ENCODE measurements around the gene EIF4E1B. TPM values are rescaled to one million over a fixed set of nuclear protein-coding genes. Genes with fewer than 3 reads are reported as not detected.
A peak's percentile ranks its signal among the peaks of the same experiment; 100 is the strongest.

EIF4E1B gene
- total RNA-seq, 2 experiments from 2014 or later = not detected

DNA sequence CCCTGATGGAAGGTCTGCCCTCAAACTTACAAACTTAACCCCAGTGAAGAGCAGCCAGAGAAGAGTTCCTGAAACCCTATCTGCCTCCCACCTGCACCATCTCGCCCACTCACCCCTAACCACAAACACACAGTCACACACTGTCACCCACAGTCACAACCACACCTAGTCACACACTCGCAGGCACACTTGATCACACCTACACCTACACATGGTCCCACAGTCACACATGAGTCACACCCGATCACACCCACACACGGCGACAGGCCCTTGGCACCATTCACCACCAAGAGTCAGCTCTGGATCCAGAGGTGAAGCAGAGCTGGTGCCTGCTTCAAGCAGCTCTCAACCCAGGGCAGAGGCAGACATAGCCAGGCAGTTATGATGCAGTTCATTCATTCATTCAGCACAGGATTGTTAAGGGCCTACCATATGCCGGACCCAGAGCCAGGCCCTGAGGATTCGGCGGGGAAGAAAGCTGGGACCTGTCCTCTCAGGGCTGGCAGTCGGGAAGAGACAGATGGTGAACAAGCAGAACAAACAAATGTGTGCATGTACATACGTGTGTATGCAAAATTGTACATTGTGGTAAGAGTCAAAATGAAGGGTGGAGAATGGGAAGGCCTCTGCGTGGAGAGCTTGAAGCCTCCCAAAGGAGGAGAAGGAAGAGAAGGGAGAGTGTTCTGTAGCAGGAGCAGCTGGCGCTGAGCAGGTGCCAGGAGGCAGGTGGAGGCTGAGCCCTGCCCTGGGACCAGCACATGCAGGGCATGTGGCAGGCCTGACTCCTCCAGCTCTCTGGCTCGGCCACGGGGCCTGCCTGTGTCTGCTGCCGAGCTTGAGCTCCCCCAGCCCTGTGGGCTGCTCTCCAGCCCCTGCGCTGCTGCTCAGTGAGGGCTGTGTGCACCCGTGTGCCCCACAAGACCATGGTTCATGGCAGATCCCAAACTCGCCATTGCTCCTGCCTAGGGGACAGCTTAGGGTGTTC lies 23.2 kb downstream of the EIF4E1B start:
- Mint-ChIP-seq H3K4me1 (ENCODE audit: low read depth) (peaks cover 68% of the 10 kb centered on the region), H3K4me3 (no peak overlapping the region), H3K36me3 (peaks cover 13% of the 10 kb centered on the region), H3K27ac (peak overlapping the region; percentile 46), H3K27me3 (no peaks in the 10 kb centered on the region), H3K9me3 (no peaks in the 10 kb centered on the region)
- POLR2A ChIA-PET = no interaction called here
- peak; percentile 90 for DNase-seq
- CTCF ChIA-PET = interaction anchor here (1.2 to 1.6 kb wide), 2 partner anchors 238 to 460 kb away, joined by 3 to 4 read pairs; no protein-coding TSS in a partner anchor
- intact Hi-C loops (cut with micrococcal nuclease) = no loop called here

DNA sequence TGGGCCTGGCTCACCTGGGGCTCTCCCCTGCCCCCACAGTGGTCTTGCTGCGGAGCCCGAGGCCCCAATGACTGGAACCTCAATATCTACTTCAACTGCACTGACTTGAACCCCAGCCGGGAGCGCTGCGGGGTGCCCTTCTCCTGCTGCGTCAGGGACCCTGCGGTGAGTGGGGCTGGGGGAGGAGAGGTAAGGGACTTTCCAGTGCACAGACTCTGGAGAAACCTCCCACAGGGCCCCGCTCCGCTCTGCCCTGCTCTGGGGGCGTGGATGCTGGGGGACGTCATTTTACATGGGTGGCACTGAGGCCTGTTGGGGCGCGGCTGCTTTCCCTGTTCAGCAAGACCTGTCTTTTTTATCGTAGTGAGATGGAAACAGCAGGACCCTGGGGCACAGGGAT lies 24.4 kb downstream of the EIF4E1B start:
- intact Hi-C loops (cut with micrococcal nuclease) = loop anchor here (5.0 kb wide), 2 partner anchors 162 to 457 kb away; no protein-coding TSS in a partner anchor
- Mint-ChIP-seq H3K36me3 (peaks cover 13% of the 10 kb centered on the region), H3K9me3 (no peaks in the 10 kb centered on the region), H3K27ac (no peak overlapping the region), H3K4me1 (ENCODE audit: low read depth) (peaks cover 67% of the 10 kb centered on the region), H3K4me3 (no peak overlapping the region), H3K27me3 (no peaks in the 10 kb centered on the region)
- CTCF ChIA-PET = interaction anchor here (1.2 to 1.6 kb wide), 2 partner anchors 239 to 459 kb away, joined by 3 to 4 read pairs; no protein-coding TSS in a partner anchor
- POLR2A ChIA-PET = no interaction called here
- DNase-seq = peak; percentile 44

DNA sequence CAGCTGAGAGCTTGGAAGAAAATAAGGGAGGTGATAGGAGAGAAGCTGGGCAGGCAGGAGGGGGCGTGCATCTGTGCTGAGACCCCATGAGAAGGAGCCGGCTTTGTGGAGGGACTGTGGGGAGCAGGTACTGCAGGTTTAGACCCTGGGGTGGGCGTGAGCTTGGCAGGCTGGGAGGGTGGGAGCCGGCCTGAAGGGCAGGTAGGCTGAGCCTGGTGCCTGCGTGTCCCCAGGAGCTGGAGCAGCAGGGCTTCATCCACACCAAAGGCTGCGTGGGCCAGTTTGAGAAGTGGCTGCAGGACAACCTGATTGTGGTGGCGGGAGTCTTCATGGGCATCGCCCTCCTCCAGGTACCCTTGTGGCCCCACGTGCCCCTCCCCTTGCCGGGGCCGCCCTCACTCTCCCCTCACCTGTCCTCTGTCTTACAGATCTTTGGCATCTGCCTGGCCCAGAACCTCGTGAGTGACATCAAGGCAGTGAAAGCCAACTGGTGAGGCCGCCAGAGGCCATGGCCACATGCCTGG lies 26.1 kb downstream of the EIF4E1B start:
- Mint-ChIP-seq H3K36me3 (peaks cover 13% of the 10 kb centered on the region), H3K4me1 (ENCODE audit: low read depth) (peaks cover 61% of the 10 kb centered on the region), H3K9me3 (no peaks in the 10 kb centered on the region), H3K4me3 (no peak overlapping the region), H3K27ac (no peak overlapping the region), H3K27me3 (no peaks in the 10 kb centered on the region)
- POLR2A ChIA-PET = no interaction called here
- intact Hi-C loops (cut with micrococcal nuclease) = loop anchor here (5.0 kb wide), 2 partner anchors 161 to 456 kb away; no protein-coding TSS in a partner anchor
- no peak for DNase-seq
- CTCF ChIA-PET = interaction anchor here (0.5 to 5.3 kb wide), 9 partner anchors 9 to 860 kb away, joined by 3 to 56 read pairs (median 5); partner anchors contain the start of gene TSPAN17

DNA sequence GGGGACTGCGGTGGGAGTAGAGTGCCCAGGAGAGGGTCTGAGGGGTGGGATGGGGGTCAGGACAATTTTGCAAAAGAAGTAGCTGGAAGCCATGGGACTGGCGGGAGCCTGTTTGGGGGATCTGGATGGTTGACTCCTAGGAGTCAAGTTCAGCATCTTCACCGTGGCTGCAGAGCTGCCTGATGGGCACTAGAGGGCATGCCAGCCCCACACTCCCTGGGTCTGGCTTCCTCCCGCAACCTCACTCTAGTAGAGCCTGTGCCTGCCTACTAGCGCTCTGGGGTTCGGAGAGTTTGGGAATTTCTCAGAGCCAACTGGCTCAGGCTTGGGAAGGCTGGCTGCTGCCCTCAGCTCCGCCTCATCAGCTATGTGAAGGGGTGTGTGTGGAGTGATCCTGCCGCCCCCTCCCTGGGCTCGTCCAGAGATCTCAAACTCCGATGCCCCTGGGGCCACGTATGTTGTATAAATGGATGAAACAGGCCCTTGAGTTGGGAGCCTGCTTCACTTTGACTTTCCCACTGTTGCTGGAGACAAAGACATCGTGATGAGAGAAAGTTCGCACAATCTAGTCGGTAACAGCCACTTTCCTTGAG lies 27.6 kb downstream of the EIF4E1B start:
- H3K27ac Mint-ChIP-seq = no peak overlapping the region
- H3K36me3 Mint-ChIP-seq = peaks cover 9% of the 10 kb centered on the region
- no peaks in the 10 kb centered on the region for H3K9me3 Mint-ChIP-seq
- DNase-seq = peak; percentile 75
- CTCF ChIA-PET = interaction anchor here (0.5 to 5.3 kb wide), 19 partner anchors 11 to 929 kb away, joined by 3 to 56 read pairs (median 4); partner anchors contain the start of genes EIF4E1B, SNCB and TSPAN17
- no peak overlapping the region for H3K4me3 Mint-ChIP-seq
- no peaks in the 10 kb centered on the region for H3K27me3 Mint-ChIP-seq
- intact Hi-C loops (cut with micrococcal nuclease) = loop anchor here (2.0 to 5.0 kb wide), 3 partner anchors 159 to 454 kb away; no protein-coding TSS in a partner anchor
- POLR2A ChIA-PET = no interaction called here
- peaks cover 47% of the 10 kb centered on the region for H3K4me1 Mint-ChIP-seq (ENCODE audit: low read depth)

DNA sequence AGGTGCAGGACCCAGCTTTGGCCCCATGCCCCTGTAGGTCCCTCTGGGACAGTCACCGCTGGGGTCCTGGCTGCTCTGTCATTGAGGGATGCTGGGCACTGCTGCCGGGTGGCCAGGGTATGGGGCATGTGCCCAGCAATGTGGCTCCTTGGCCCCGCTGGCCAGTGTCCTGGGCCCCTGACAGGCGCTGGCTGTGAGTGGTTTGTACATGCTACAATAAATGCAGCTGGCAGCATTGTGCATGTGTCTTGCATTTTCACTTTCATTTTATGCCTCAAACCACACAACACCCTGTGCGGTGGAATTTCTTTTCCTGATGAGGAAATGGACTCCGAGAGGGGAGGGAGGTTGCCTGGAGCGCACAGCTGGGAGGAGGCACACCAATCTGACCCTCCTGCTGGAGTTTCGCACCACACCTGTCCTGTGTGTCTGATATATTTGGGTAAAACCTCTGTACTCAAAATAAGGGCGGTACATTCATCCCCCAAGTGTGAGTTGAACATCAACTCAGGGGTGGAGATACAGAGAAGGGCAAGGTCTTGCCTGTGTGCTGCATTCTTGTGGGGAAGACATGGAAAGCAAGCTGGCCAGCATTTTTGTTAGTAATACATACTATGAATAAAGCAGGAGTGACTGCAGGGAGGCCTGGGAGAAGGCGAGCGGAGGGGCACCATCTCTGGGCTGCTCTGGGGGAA lies 28.5 kb downstream of the EIF4E1B start:
- peaks cover 3% of the 10 kb centered on the region for H3K36me3 Mint-ChIP-seq
- no peak overlapping the region for H3K27ac Mint-ChIP-seq
- H3K9me3 Mint-ChIP-seq = no peaks in the 10 kb centered on the region
- peak; percentile 40 for DNase-seq
- ChIA-PET POLR2A (no interaction called here), CTCF (interaction anchor here (0.6 to 5.3 kb wide), 23 partner anchors 10 to 929 kb away, joined by 3 to 56 read pairs (median 8); partner anchors contain the start of genes EIF4E1B, FAF2, HK3 and SNCB)
- intact Hi-C loops (cut with micrococcal nuclease) = loop anchor here (2.0 to 5.0 kb wide), 3 partner anchors 158 to 453 kb away; no protein-coding TSS in a partner anchor
- peaks cover under 1% of the 10 kb centered on the region for H3K27me3 Mint-ChIP-seq
- H3K4me3 Mint-ChIP-seq = peak overlapping the region; percentile 11
- H3K4me1 Mint-ChIP-seq (ENCODE audit: low read depth) = peaks cover 39% of the 10 kb centered on the region

DNA sequence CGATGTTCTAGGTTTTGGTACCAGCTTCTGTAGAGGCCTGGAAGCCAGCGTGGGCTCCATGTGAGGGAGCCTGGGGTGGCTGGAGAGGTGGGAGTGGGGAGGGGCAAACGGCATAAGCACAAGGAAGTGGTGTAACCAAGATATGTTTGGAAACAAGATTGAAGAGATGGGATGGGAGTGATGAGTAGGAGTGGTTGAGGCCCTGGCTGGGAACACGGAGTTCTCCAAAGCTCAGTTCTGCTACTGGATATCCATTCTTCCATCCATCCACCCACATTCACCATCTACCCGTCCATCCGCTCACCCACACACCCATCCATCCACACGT lies 29.0 kb downstream of the EIF4E1B start:
- ChIA-PET POLR2A (no interaction called here), CTCF (interaction anchor here (0.6 to 5.3 kb wide), 19 partner anchors 9 to 453 kb away, joined by 3 to 56 read pairs (median 12); partner anchors contain the start of genes EIF4E1B, FAF2, HK3 and SNCB)
- Mint-ChIP-seq H3K27me3 (peaks cover 4% of the 10 kb centered on the region), H3K4me1 (ENCODE audit: low read depth) (peaks cover 35% of the 10 kb centered on the region), H3K9me3 (no peaks in the 10 kb centered on the region), H3K36me3 (peaks cover 3% of the 10 kb centered on the region), H3K4me3 (no peak overlapping the region), H3K27ac (no peak overlapping the region)
- DNase-seq = no peak
- intact Hi-C loops (cut with micrococcal nuclease) = loop anchor here (2.0 to 5.0 kb wide), 3 partner anchors 158 to 453 kb away; no protein-coding TSS in a partner anchor

DNA sequence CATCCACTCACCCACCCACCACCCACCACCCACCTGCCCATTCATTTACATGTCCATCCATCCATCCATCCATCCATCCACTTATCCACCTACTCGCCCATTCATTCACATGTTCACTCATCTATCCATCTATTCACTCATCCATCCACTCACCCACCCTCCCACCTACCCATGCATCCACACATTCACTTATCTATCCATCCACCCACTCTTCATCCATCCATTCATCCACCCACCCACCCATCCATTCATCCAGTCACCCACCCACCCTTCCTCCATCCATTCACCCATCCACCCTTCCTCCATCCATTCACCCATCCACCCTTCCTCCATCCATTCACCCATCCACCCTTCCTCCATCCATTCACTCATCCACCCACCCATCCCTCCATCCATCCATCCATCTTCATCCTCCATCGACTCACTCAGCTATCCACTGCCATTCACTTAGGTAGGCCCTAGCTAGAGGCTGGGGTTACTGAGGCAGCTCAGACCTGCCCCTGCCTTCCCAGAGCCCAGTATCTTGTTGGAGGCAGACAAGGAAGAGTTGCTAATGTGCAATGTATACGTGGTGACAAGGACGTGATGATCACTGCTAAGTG lies 29.5 kb downstream of the EIF4E1B start:
- no peak for DNase-seq
- ChIA-PET POLR2A (interaction anchor here (0.9 to 1.7 kb wide), 2 partner anchors 13 to 363 kb away, joined by 3 to 8 read pairs; partner anchors contain the start of gene TSPAN17), CTCF (interaction anchor here (0.6 to 5.3 kb wide), 81 partner anchors 9 to 930 kb away, joined by 3 to 65 read pairs (median 5); partner anchors contain the start of genes CLTB, EIF4E1B, FAF2 and HK3)
- Mint-ChIP-seq H3K36me3 (peaks cover 3% of the 10 kb centered on the region), H3K4me3 (no peak overlapping the region), H3K4me1 (ENCODE audit: low read depth) (peaks cover 32% of the 10 kb centered on the region), H3K9me3 (no peaks in the 10 kb centered on the region), H3K27me3 (peaks cover 4% of the 10 kb centered on the region), H3K27ac (no peak overlapping the region)
- intact Hi-C loops (cut with micrococcal nuclease) = loop anchor here (2.0 to 5.0 kb wide), 3 partner anchors 157 to 452 kb away; no protein-coding TSS in a partner anchor

DNA sequence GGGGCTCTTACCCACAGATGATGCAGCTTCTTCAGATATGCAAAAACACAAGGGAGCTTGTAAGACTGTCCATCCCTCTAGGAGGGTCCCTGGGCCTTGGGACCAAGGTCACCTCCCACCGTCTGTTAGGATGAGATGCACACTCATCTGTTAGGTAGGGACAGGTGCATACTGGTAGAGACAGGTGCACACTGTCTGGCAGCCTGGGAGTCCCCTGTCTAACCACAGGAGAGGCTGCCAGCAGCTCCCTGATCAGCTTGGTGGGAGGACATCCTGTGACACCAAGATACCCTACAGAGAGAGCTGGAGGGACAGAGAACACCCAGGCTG lies 30.0 kb downstream of the EIF4E1B start:
- POLR2A ChIA-PET = interaction anchor here (0.9 to 1.7 kb wide), 2 partner anchors 14 to 363 kb away, joined by 3 to 8 read pairs; partner anchors contain the start of gene TSPAN17
- peaks cover 27% of the 10 kb centered on the region for H3K4me1 Mint-ChIP-seq (ENCODE audit: low read depth)
- DNase-seq = no peak
- CTCF ChIA-PET = interaction anchor here (0.6 to 5.3 kb wide), 90 partner anchors 9 to 931 kb away, joined by 3 to 65 read pairs (median 4); partner anchors contain the start of genes CLTB, EIF4E1B, FAF2 and HK3
- peaks cover 7% of the 10 kb centered on the region for H3K27me3 Mint-ChIP-seq
- H3K9me3 Mint-ChIP-seq = no peaks in the 10 kb centered on the region
- no peaks in the 10 kb centered on the region for H3K36me3 Mint-ChIP-seq
- no peak overlapping the region for H3K27ac Mint-ChIP-seq
- intact Hi-C loops (cut with micrococcal nuclease) = no loop called here
- no peak overlapping the region for H3K4me3 Mint-ChIP-seq

DNA sequence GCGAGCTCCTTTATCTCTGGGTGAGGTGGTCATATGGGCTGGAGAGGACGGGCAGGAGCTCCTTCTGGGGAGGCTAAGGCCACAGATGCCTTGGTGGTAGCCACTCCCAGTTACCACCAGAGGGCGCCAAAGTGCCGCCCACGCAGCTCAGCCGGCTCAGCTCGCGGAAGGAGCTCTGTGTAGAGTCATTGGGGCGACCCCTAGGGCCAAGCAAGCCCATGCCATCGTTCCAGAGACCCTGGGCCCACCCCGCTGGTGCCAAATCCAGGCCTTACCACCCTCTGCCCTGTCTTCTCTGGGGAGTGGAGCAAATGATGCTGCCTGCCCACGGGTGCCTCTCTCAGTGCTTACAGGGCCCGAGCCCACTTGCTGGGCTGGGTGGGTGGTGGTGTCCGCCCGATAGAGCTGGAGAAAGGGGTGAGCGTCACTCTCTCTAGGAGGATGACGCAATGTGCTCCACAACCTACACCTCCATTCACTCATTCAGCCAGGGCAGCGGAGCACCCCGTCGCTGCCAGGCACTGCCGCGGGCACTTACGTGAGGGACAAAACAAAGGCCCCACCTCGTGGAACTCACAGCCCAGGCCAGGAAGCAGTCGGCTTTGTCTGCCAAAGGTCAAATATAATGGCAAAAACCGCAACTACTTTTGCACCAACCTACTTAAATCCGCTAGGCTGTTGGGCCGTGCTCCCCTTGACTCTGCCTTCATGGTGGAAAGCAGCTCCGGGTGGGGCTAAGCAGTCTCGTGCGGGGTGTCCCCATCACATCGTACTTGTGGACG lies 30.6 kb downstream of the EIF4E1B start:
- POLR2A ChIA-PET = interaction anchor here (0.9 to 1.7 kb wide), 2 partner anchors 14 to 362 kb away, joined by 3 to 8 read pairs; partner anchors contain the start of gene TSPAN17
- no peak overlapping the region for H3K27ac Mint-ChIP-seq
- H3K27me3 Mint-ChIP-seq = peaks cover 8% of the 10 kb centered on the region
- intact Hi-C loops (cut with micrococcal nuclease) = no loop called here
- H3K4me1 Mint-ChIP-seq (ENCODE audit: low read depth) = peaks cover 27% of the 10 kb centered on the region
- H3K9me3 Mint-ChIP-seq = no peaks in the 10 kb centered on the region
- H3K4me3 Mint-ChIP-seq = no peak overlapping the region
- CTCF ChIA-PET = interaction anchor here (0.6 to 5.3 kb wide), 99 partner anchors 9 to 931 kb away, joined by 3 to 65 read pairs (median 4); partner anchors contain the start of genes CLTB, EIF4E1B, FAF2 and HK3
- no peaks in the 10 kb centered on the region for H3K36me3 Mint-ChIP-seq
- DNase-seq = peak; percentile 85

DNA sequence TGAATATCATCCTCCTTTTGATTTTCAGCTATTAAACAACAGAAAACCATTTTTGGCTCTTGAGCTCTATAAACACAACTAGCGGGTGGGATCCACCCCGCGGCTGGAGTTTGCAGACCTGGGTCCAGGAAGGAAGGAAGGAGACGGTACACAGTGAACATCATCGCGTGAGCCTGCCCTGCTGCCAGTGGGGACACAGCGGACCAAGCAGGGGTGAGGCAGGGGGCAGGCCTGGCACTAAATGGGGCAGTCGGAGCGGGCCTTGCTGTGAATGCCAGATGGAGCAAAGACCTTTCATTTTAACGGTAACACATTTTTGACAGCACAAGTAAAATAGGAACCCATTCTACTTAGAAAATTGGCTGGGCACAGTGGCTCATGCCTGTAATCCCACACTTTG lies 31.2 kb downstream of the EIF4E1B start:
- H3K4me3 Mint-ChIP-seq = no peak overlapping the region
- ChIA-PET CTCF (interaction anchor here (0.6 to 5.3 kb wide), 26 partner anchors 8 to 932 kb away, joined by 3 to 65 read pairs (median 10); partner anchors contain the start of genes CLTB, EIF4E1B, HK3 and SNCB), POLR2A (interaction anchor here (1.7 kb wide), 1 partner anchor 15 kb away, joined by 8 read pairs; the partner anchor contains the start of gene TSPAN17)
- H3K27me3 Mint-ChIP-seq = peaks cover 8% of the 10 kb centered on the region
- H3K27ac Mint-ChIP-seq = no peak overlapping the region
- H3K9me3 Mint-ChIP-seq = no peaks in the 10 kb centered on the region
- H3K36me3 Mint-ChIP-seq = no peaks in the 10 kb centered on the region
- intact Hi-C loops (cut with micrococcal nuclease) = no loop called here
- no peak for DNase-seq
- peaks cover 27% of the 10 kb centered on the region for H3K4me1 Mint-ChIP-seq (ENCODE audit: low read depth)

Data from activated CD4-positive, alpha-beta memory T cell treated with anti-CD3 and anti-CD28 coated beads for 36 hours (primary cell).